HepG2 (cell line): Measurements from ENCODE around the gene LIG4. TPM values are rescaled to one million over a fixed set of nuclear protein-coding genes. Genes with fewer than 3 reads are reported as not detected.

Source experiments
- ARID4A ChIP-seq: sonication (generic); formaldehyde crosslinking; IDR thresholded peaks from 2 replicates; pipeline ENCODE4 v1.5.0; 2020; ENCODE audit warnings: mild to moderate bottlenecking, missing genetic modification reagents, borderline replicate concordance
- BRCA1 ChIP-seq: sonication (generic); formaldehyde crosslinking; IDR thresholded peaks from 2 replicates; pipeline ENCODE4 v1.4.0; 2020; ENCODE audit warnings: missing genetic modification reagents
- CEBPB ChIP-seq: IDR thresholded peaks from 2 replicates; pipeline ENCODE4 v1.6.1; 2011; ENCODE audit warnings: low read depth, low read length, improper control_type of control experiment, borderline replicate concordance
- CEBPG ChIP-seq: IDR thresholded peaks from 2 replicates; pipeline ENCODE4 v1.6.1; 2016
- CREM ChIP-seq, 2 experiments: sonication (generic) in 1 of 2; formaldehyde crosslinking in 1 of 2; IDR thresholded peaks; 2 replicates each; pipeline versions ENCODE4 v1.4.0 to v1.6.1; 2016 to 2020; ENCODE audit warnings: antibody characterized with exemption in 1 of 2, mild to moderate bottlenecking in 1 of 2, missing genetic modification reagents in 1 of 2
- CSRNP1 ChIP-seq: sonication (generic); formaldehyde crosslinking; IDR thresholded peaks from 2 replicates; pipeline ENCODE4 v1.8.1; 2023; ENCODE audit warnings: mild to moderate bottlenecking, missing genetic modification reagents
- RARA ChIP-seq: IDR thresholded peaks from 2 replicates; pipeline ENCODE4 v1.6.1; 2016; ENCODE audit warnings: missing genetic modification reagents, missing compliant biosample characterization
- RNF219 ChIP-seq: sonication (generic); formaldehyde crosslinking; IDR thresholded peaks from 2 replicates; pipeline ENCODE4 v1.5.0; 2020; ENCODE audit warnings: mild to moderate bottlenecking, missing genetic modification reagents
- STAT5B ChIP-seq: sonication (generic); formaldehyde crosslinking; IDR thresholded peaks from 2 replicates; pipeline ENCODE4 v1.4.0; 2020; ENCODE audit warnings: missing genetic modification reagents
- TFDP2 ChIP-seq: sonication (generic); formaldehyde crosslinking; IDR thresholded peaks from 2 replicates; pipeline ENCODE4 v1.4.0; 2020; ENCODE audit warnings: missing genetic modification reagents
- ZNF562 ChIP-seq: sonication (generic); formaldehyde crosslinking; IDR thresholded peaks from 2 replicates; pipeline ENCODE4 v1.8.0; 2022; ENCODE audit warnings: missing genetic modification reagents, borderline replicate concordance
- ZNF609 ChIP-seq: sonication (generic); formaldehyde crosslinking; IDR thresholded peaks from 2 replicates; pipeline ENCODE4 v1.4.0; 2020; ENCODE audit warnings: mild to moderate bottlenecking, missing genetic modification reagents, borderline replicate concordance
- polyA plus RNA-seq, 8 experiments: library from polyadenylated mRNA; depleted of rRNA in 3 of 8; stranded (reverse) in 7 of 8; unstranded in 1 of 8; fragments of >200 nt; fragmentation: Illumina TruSeq in 4 of 8; extraction: Trizol in 4 of 8; gene quantifications; 2 replicates each; pipeline versions ENCODE4 v1.2.1 to v1.2.3, GENCODE V29; 2011 to 2016; ENCODE audit warnings: low read depth in 4 of 8, missing spikeins in 1 of 8, mixed read lengths in 1 of 8; ENCODE audit not compliant: insufficient read depth in 1 of 8
- total RNA-seq, 5 experiments: library from RNA; depleted of rRNA; stranded (reverse); fragments of >200 nt; fragmentation: Illumina TruSeq; extraction: Trizol; gene quantifications; 2 replicates each; pipeline ENCODE4 v1.2.3, GENCODE V29; 2016; ENCODE audit warnings: low read depth in 1 of 5

Gene LIG4
- total and polyA plus RNA-seq, 2 of the 13 experiments (the other 11 are each of a cell fraction or from before 2014, with no cell fraction given): 4.0 to 4.5 TPM

- peak; percentile 75; the same call in 1 of the 2 replicates for TF ChIP-seq ARID4A
- peak; percentile 53; the same call in 1 of the 2 replicates for TF ChIP-seq CEBPG (CRISPR knock-in tag)
- TF ChIP-seq BRCA1: peak; percentile 56; the same call in 1 of the 2 replicates
- no peak for TF ChIP-seq STAT5B (CRISPR knock-in tag)
- TF ChIP-seq CSRNP1 (CRISPR knock-in tag): peak; percentile 60
- peak; percentile 61; the same call in 1 of the 2 replicates for TF ChIP-seq TFDP2 (CRISPR knock-in tag)
- TF ChIP-seq CEBPB: peak; percentile 84
- TF ChIP-seq CREM (IDR thresholded peaks at IDR 0.05): peak; percentile 65
- TF ChIP-seq CREM (CRISPR knock-in tag; IDR thresholded peaks at IDR 0.05): no peak
- 0 out of 2 replicates have a peak, but pooled peaks have one; percentile 35 for TF ChIP-seq RARA
- no peak for TF ChIP-seq ZNF562 (CRISPR knock-in tag)
- peak; percentile 35; the same call in 1 of the 2 replicates for TF ChIP-seq ZNF609 (CRISPR knock-in tag)
- 0 out of 2 replicates have a peak, but pooled peaks have one; percentile 87 for TF ChIP-seq RNF219 (CRISPR knock-in tag)
These were observed 3.0 kb upstream of the LIG4 start, which contains the start of gene ABHD13 (continued) for GRCh38 chr13:108218044-108218974.
